Activated T-cell treated with anti-CD3 and anti-CD28 coated beads for 4 hours (primary cell): Measurements from ENCODE around the gene ZNRD2.

ENCODE experiments used
- DNase-seq: peaks from one replicate; pipeline ENCODE4 v3.0.0-alpha.2; 2020

Gene ZNRD2

GRCh38 chr11:65574811-65575567 lies 4.7 kb downstream of the ZNRD2 start:
- no peak for DNase-seq

GRCh38 chr11:65575568-65576231 lies 5.4 kb downstream of the ZNRD2 start, which contains the start of gene EHBP1L1:
Gene EHBP1L1, plus strand, starts transcription at chr11:65576053. Its CDS starts 250 bp downstream, at chr11:65576303.
- DNase-seq: peak; percentile 68

- DNase-seq: no peak
Observed at GRCh38 chr11:65576232-65576866, 6.1 kb downstream of the ZNRD2 start.

GRCh38 chr11:65576867-65577755 lies 6.8 kb downstream of the ZNRD2 start:
- DNase-seq: no peak

- no peak for DNase-seq
Observed at GRCh38 chr11:65577756-65578109, 7.5 kb downstream of the ZNRD2 start.

GRCh38 chr11:65578134-65578533 lies 7.9 kb downstream of the ZNRD2 start:
- DNase-seq: no peak

GRCh38 chr11:65578667-65579066 lies 8.4 kb downstream of the ZNRD2 start:
- DNase-seq: no peak

GRCh38 chr11:65579291-65579690 lies 9.0 kb downstream of the ZNRD2 start:
- DNase-seq: no peak

- no peak for DNase-seq
Observed at GRCh38 chr11:65580031-65580692, 9.9 kb downstream of the ZNRD2 start.

- DNase-seq: no peak
Observed at GRCh38 chr11:65580756-65581155, 10.5 kb downstream of the ZNRD2 start.

- DNase-seq: no peak
Observed at GRCh38 chr11:65581928-65582327, 11.7 kb downstream of the ZNRD2 start.

GRCh38 chr11:65583589-65583988 lies 13.3 kb downstream of the ZNRD2 start:
- DNase-seq: no peak

GRCh38 chr11:65584106-65584505 lies 13.8 kb downstream of the ZNRD2 start:
- no peak for DNase-seq

GRCh38 chr11:65584723-65585171 lies 14.5 kb downstream of the ZNRD2 start:
- no peak for DNase-seq

- no peak for DNase-seq
Observed at GRCh38 chr11:65585396-65586246, 15.3 kb downstream of the ZNRD2 start.

- no peak for DNase-seq
Observed at GRCh38 chr11:65586247-65586630, 16.0 kb downstream of the ZNRD2 start.

GRCh38 chr11:65586676-65587075 lies 16.4 kb downstream of the ZNRD2 start:
- DNase-seq: no peak

GRCh38 chr11:65588199-65589054 lies 18.1 kb downstream of the ZNRD2 start:
- peak; percentile 67 for DNase-seq

- no peak for DNase-seq
Observed at GRCh38 chr11:65589444-65590239, 19.4 kb downstream of the ZNRD2 start.
